ENCODE data around the gene RPTOR.

RPTOR gene

GRCh38 chr17:80768389-80768788 is 223.8 kb downstream of the RPTOR start:
- no peak for DNase-seq (ENCODE audit: low spot score)

- no peak for DNase-seq (ENCODE audit: low spot score)
These were observed 224.3 kb downstream of the RPTOR start for GRCh38 chr17:80768936-80769335.

- DNase-seq (ENCODE audit: low spot score), result no peak
These were observed 224.9 kb downstream of the RPTOR start for GRCh38 chr17:80769516-80769915.

GRCh38 chr17:80769936-80770625 is 225.4 kb downstream of the RPTOR start:
- no peak for DNase-seq (ENCODE audit: low spot score)

- no peak for DNase-seq (ENCODE audit: low spot score)
These were observed 226.4 kb downstream of the RPTOR start for GRCh38 chr17:80770881-80771611.

GRCh38 chr17:80771612-80772005 is 227.0 kb downstream of the RPTOR start:
- no peak for DNase-seq (ENCODE audit: low spot score)

GRCh38 chr17:80772906-80773242 is 228.2 kb downstream of the RPTOR start:
- DNase-seq (ENCODE audit: low spot score), result no peak

GRCh38 chr17:80773243-80773991 is 228.8 kb downstream of the RPTOR start:
- no peak for DNase-seq (ENCODE audit: low spot score)

- DNase-seq (ENCODE audit: low spot score), result no peak
These were observed 229.5 kb downstream of the RPTOR start for GRCh38 chr17:80774146-80774545.

GRCh38 chr17:80774643-80775281 is 230.1 kb downstream of the RPTOR start:
- no peak for DNase-seq (ENCODE audit: low spot score)

- DNase-seq (ENCODE audit: low spot score), result no peak
These were observed 231.2 kb downstream of the RPTOR start for GRCh38 chr17:80775863-80776262.

- no peak for DNase-seq (ENCODE audit: low spot score)
These were observed 232.6 kb downstream of the RPTOR start for GRCh38 chr17:80777274-80777673.

GRCh38 chr17:80778716-80779115 is 234.1 kb downstream of the RPTOR start:
- no peak for DNase-seq (ENCODE audit: low spot score)

GRCh38 chr17:80779336-80779735 is 234.7 kb downstream of the RPTOR start:
- no peak for DNase-seq (ENCODE audit: low spot score)

GRCh38 chr17:80779961-80780380 is 235.3 kb downstream of the RPTOR start:
- no peak for DNase-seq (ENCODE audit: low spot score)

GRCh38 chr17:80780381-80781198 is 236.0 kb downstream of the RPTOR start:
- DNase-seq (ENCODE audit: low spot score), result no peak

- DNase-seq (ENCODE audit: low spot score), result no peak
These were observed 236.6 kb downstream of the RPTOR start for GRCh38 chr17:80781211-80781610.

GRCh38 chr17:80781807-80782277 is 237.2 kb downstream of the RPTOR start:
- DNase-seq (ENCODE audit: low spot score), result no peak

- peak; percentile 73 for DNase-seq (ENCODE audit: low spot score)
These were observed 238.1 kb downstream of the RPTOR start for GRCh38 chr17:80782536-80783427.

GRCh38 chr17:80783486-80783885 is 238.8 kb downstream of the RPTOR start:
- DNase-seq (ENCODE audit: low spot score), result no peak

- DNase-seq (ENCODE audit: low spot score), result no peak
These were observed 239.3 kb downstream of the RPTOR start for GRCh38 chr17:80783971-80784370.

Measured in CD4-positive, alpha-beta T cell treated with Interleukin-2 at 100 ng/mL for 4 hours (primary cell).